ENCODE measurements around the gene SHBG. TPM values are rescaled to one million over a fixed set of nuclear protein-coding genes. Genes with fewer than 3 reads are reported as not detected.

The SHBG gene
- total RNA-seq, 1 donor from 2014 or later = 0.79 TPM

- Histone ChIP-seq H3K36me3 (ENCODE audit: control insufficient read depth, insufficient read depth, low read length) (peaks cover 4% of the 10 kb centered on the region), H3K27me3 (ENCODE audit: control insufficient read depth, insufficient read depth, low read length) (no peaks in the 10 kb centered on the region), H3K4me3 (ENCODE audit: low read depth, low read length) (no peak overlapping the region)
- TF ChIP-seq, protein P1, sequence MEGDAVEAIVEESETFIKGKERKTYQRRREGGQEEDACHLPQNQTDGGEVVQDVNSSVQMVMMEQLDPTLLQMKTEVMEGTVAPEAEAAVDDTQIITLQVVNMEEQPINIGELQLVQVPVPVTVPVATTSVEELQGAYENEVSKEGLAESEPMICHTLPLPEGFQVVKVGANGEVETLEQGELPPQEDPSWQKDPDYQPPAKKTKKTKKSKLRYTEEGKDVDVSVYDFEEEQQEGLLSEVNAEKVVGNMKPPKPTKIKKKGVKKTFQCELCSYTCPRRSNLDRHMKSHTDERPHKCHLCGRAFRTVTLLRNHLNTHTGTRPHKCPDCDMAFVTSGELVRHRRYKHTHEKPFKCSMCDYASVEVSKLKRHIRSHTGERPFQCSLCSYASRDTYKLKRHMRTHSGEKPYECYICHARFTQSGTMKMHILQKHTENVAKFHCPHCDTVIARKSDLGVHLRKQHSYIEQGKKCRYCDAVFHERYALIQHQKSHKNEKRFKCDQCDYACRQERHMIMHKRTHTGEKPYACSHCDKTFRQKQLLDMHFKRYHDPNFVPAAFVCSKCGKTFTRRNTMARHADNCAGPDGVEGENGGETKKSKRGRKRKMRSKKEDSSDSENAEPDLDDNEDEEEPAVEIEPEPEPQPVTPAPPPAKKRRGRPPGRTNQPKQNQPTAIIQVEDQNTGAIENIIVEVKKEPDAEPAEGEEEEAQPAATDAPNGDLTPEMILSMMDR (IDR thresholded peaks at IDR 0.05; ENCODE audit: insufficient read depth, low read length, poor library complexity, severe bottlenecking) = peak; percentile 31
- DNase-seq (ENCODE audit: low read depth) = no peak
These were observed 43.3 kb downstream of the SHBG start for GRCh38 chr17:7673239-7673638.

DNA sequence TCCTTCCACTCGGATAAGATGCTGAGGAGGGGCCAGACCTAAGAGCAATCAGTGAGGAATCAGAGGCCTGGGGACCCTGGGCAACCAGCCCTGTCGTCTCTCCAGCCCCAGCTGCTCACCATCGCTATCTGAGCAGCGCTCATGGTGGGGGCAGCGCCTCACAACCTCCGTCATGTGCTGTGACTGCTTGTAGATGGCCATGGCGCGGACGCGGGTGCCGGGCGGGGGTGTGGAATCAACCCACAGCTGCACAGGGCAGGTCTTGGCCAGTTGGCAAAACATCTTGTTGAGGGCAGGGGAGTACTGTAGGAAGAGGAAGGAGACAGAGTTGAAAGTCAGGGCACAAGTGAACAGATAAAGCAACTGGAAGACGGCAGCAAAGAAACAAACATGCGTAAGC, 45.0 kb downstream of the SHBG start:
- no peaks in the 10 kb centered on the region for H3K27me3 ChIP-seq (ENCODE audit: control insufficient read depth, insufficient read depth, low read length)
- TF ChIP-seq, protein P1 (IDR thresholded peaks at IDR 0.05; ENCODE audit: insufficient read depth, low read length, poor library complexity, severe bottlenecking) = no peak
- no peak for DNase-seq (ENCODE audit: low read depth)
- H3K4me3 ChIP-seq (ENCODE audit: low read depth, low read length) = no peak overlapping the region
- peaks cover 4% of the 10 kb centered on the region for H3K36me3 ChIP-seq (ENCODE audit: control insufficient read depth, insufficient read depth, low read length)

GRCh38 chr17:7676533-7676932, 46.6 kb downstream of the SHBG start:
- H3K36me3 ChIP-seq (ENCODE audit: control insufficient read depth, insufficient read depth, low read length) = peaks cover 4% of the 10 kb centered on the region
- no peak overlapping the region for H3K4me3 ChIP-seq (ENCODE audit: low read depth, low read length)
- TF ChIP-seq, protein P1 (IDR thresholded peaks at IDR 0.05; ENCODE audit: insufficient read depth, low read length, poor library complexity, severe bottlenecking) = no peak
- no peaks in the 10 kb centered on the region for H3K27me3 ChIP-seq (ENCODE audit: control insufficient read depth, insufficient read depth, low read length)
- no peak for DNase-seq (ENCODE audit: low read depth)

GRCh38 chr17:7677388-7678067, 47.6 kb downstream of the SHBG start:
- TF ChIP-seq, protein P1 (IDR thresholded peaks at IDR 0.05; ENCODE audit: insufficient read depth, low read length, poor library complexity, severe bottlenecking) = no peak
- no peaks in the 10 kb centered on the region for H3K27me3 ChIP-seq (ENCODE audit: control insufficient read depth, insufficient read depth, low read length)
- no peak for DNase-seq (ENCODE audit: low read depth)
- H3K36me3 ChIP-seq (ENCODE audit: control insufficient read depth, insufficient read depth, low read length) = peaks cover 4% of the 10 kb centered on the region
- no peak overlapping the region for H3K4me3 ChIP-seq (ENCODE audit: low read depth, low read length)

Other genes with a start within 250 kb of the SHBG start
- 4.0 and 13.3 TPM in 2 replicates for gene TNK1, start 249.0 kb upstream of the SHBG start, total RNA-seq
- 61.8 and 74.7 TPM in 2 replicates for gene PLSCR3, start 235.6 kb upstream of the SHBG start, total RNA-seq
- 66.9 and 77.1 TPM in 2 replicates for gene TMEM256, start 226.0 kb upstream of the SHBG start, total RNA-seq
- 8.3 and 8.4 TPM in 2 replicates for gene NLGN2, start 222.3 kb upstream of the SHBG start, total RNA-seq
- not detected in 2 replicates for gene SPEM1, start 209.8 kb upstream of the SHBG start, total RNA-seq
- gene SPEM2, start 204.5 kb upstream of the SHBG start, total RNA-seq = not detected in 2 replicates
- gene SPEM3, start 201.3 kb upstream of the SHBG start, total RNA-seq = not detected in 2 replicates
- 31.7 and 34.9 TPM in 2 replicates for gene TMEM102, start 194.7 kb upstream of the SHBG start, total RNA-seq
- gene FGF11, start 190.6 kb upstream of the SHBG start, total RNA-seq = 1.5 and 1.8 TPM in 2 replicates
- 19.0 and 21.6 TPM in 2 replicates for gene CHRNB1, start 185.1 kb upstream of the SHBG start, total RNA-seq
- gene ZBTB4, start 150.5 kb upstream of the SHBG start, total RNA-seq = 26.3 and 28.3 TPM in 2 replicates
- gene SLC35G6, start 148.7 kb upstream of the SHBG start, total RNA-seq = not detected in 2 replicates
- 56.9 and 57.8 TPM in 2 replicates for gene POLR2A, start 145.8 kb upstream of the SHBG start, total RNA-seq
- gene TNFSF12, start 81.1 kb upstream of the SHBG start, total RNA-seq = 9.0 and 9.4 TPM in 2 replicates
- gene TNFSF13, start 71.4 kb upstream of the SHBG start, total RNA-seq = 13.5 and 14.3 TPM in 2 replicates
- gene SENP3, start 68.2 kb upstream of the SHBG start, total RNA-seq = 107 and 109 TPM in 2 replicates
- 7.4 and 8.7 TPM in 2 replicates for gene CD68, start 50.5 kb upstream of the SHBG start, total RNA-seq
- gene MPDU1, start 46.3 kb upstream of the SHBG start, total RNA-seq = 161 and 187 TPM in 2 replicates
- 1.8 and 3.4 TPM in 2 replicates for gene SOX15, start 40.0 kb upstream of the SHBG start, total RNA-seq
- gene FXR2, start 15.2 kb upstream of the SHBG start, total RNA-seq = 43.0 and 45.7 TPM in 2 replicates
- gene SAT2, start 2.3 kb upstream of the SHBG start, total RNA-seq = 61.6 and 76.0 TPM in 2 replicates
- not detected in 2 replicates for gene ATP1B2, start 20.8 kb downstream of the SHBG start, total RNA-seq
- 154 and 168 TPM in 2 replicates for gene TP53, start 57.4 kb downstream of the SHBG start, total RNA-seq
- 13.3 and 14.9 TPM in 2 replicates for gene WRAP53, start 58.3 kb downstream of the SHBG start, total RNA-seq
- gene EFNB3, start 75.1 kb downstream of the SHBG start, total RNA-seq = 4.7 and 5.5 TPM in 2 replicates
- 0.04 TPM in 1 of 2 replicates, not detected in the other for gene DNAH2, start 87.6 kb downstream of the SHBG start, total RNA-seq
- 15.6 and 20.4 TPM in 2 replicates for gene KDM6B, start 204.1 kb downstream of the SHBG start, total RNA-seq
- gene TMEM88, start 224.9 kb downstream of the SHBG start, total RNA-seq = 3.5 and 4.3 TPM in 2 replicates
- 50.5 and 51.0 TPM in 2 replicates for gene NAA38, start 227.4 kb downstream of the SHBG start, total RNA-seq
- gene CYB5D1, start 227.9 kb downstream of the SHBG start, total RNA-seq = 5.3 and 7.4 TPM in 2 replicates